Esophagus (tissue), 2 donors: Measurements from ENCODE around the gene RASSF4. TPM values are rescaled to one million over a fixed set of nuclear protein-coding genes. Genes with fewer than 3 reads are reported as not detected.
A peak's percentile ranks its signal among the peaks of the same experiment; 100 is the strongest.

Experiments
- H3K27ac ChIP-seq, 2 donors: one replicate each; pipeline ENCODE4 v1.5.1; 2013; ENCODE audit warnings: low read depth in 2 of 2, mild to moderate bottlenecking in 2 of 2, inconsistent platforms in 1 of 2, low read length in 1 of 2, moderate library complexity in 1 of 2
- H3K27me3 ChIP-seq, 2 donors: one replicate each; pipeline ENCODE4 v1.6.1; 2013; ENCODE audit warnings: low read length in 2 of 2, control low read depth in 1 of 2, mild to moderate bottlenecking in 1 of 2; ENCODE audit not compliant: insufficient read depth in 2 of 2, control insufficient read depth in 1 of 2
- H3K36me3 ChIP-seq, 2 donors: one replicate each; pipeline ENCODE4 v1.6.1; 2013; ENCODE audit warnings: low read length in 1 of 2; ENCODE audit not compliant: control insufficient read depth in 2 of 2, insufficient read depth in 2 of 2
- H3K4me1 ChIP-seq, 2 donors: one replicate each; pipeline ENCODE4 v1.6.1; 2013; ENCODE audit warnings: low read length in 1 of 2; ENCODE audit not compliant: control insufficient read depth in 2 of 2, insufficient read depth in 2 of 2
- H3K4me3 ChIP-seq, 2 donors: one replicate each; pipeline ENCODE4 v1.5.1; 2013; ENCODE audit warnings: low read length in 2 of 2, mild to moderate bottlenecking in 2 of 2, low read depth in 1 of 2, moderate library complexity in 1 of 2
- H3K9me3 ChIP-seq, 2 donors: one replicate each; pipeline ENCODE4 v1.6.1; 2013; ENCODE audit warnings: mild to moderate bottlenecking in 2 of 2, low read depth in 1 of 2, low read length in 1 of 2, moderate library complexity in 1 of 2; ENCODE audit not compliant: control insufficient read depth in 2 of 2, insufficient read depth in 1 of 2
- WGBS, 2 donors: extraction: QIAGEN DNeasy Blood & Tissue Kit; methylation state at CpG; one replicate each; pipeline ENCODE4 v1.1.7; 2013; 5-methylcytosine and 5-hydroxymethylcytosine counted together
- polyA plus RNA-seq, 2 donors: library from polyadenylated mRNA; stranded (reverse); fragments of 200-250 nt; gene quantifications; one replicate each; pipeline ENCODE4 v1.2.3, GENCODE V29; 2013
- donor health status: healthy with polysubstance abuse.
- donor health status: Bipolar disorder and iron deficiency.

The RASSF4 gene
- polyA plus RNA-seq, 2 donors: 3.6 to 3.7 TPM

GRCh38 chr10:44979281-44980191, 19.9 kb downstream of the RASSF4 start:
- H3K27ac ChIP-seq: peak overlapping the region; percentile 63 to 69
- H3K4me1 ChIP-seq: peaks cover 26 to 38% of the 10 kb centered on the region in 2 donors
- H3K36me3 ChIP-seq: peaks cover 0 to 5% of the 10 kb centered on the region in 2 donors
- no peak overlapping the region for H3K4me3 ChIP-seq
- H3K9me3 ChIP-seq: no peaks in the 10 kb centered on the region
- H3K27me3 ChIP-seq: no peaks in the 10 kb centered on the region
- WGBS, 2 donors: 73 to 77% methylated on average over 13 of the region's 13 CpGs

GRCh38 chr10:44980309-44981171, 20.9 kb downstream of the RASSF4 start:
- H3K27ac ChIP-seq: peak overlapping the region; percentile 59 to 78
- WGBS, 2 donors: 59 to 66% methylated on average over 14 of the region's 14 CpGs
- peaks cover 29 to 39% of the 10 kb centered on the region in 2 donors for H3K4me1 ChIP-seq
- no peak overlapping the region for H3K4me3 ChIP-seq
- peaks cover 0 to 5% of the 10 kb centered on the region in 2 donors for H3K36me3 ChIP-seq
- no peaks in the 10 kb centered on the region for H3K27me3 ChIP-seq
- no peaks in the 10 kb centered on the region for H3K9me3 ChIP-seq

DNA sequence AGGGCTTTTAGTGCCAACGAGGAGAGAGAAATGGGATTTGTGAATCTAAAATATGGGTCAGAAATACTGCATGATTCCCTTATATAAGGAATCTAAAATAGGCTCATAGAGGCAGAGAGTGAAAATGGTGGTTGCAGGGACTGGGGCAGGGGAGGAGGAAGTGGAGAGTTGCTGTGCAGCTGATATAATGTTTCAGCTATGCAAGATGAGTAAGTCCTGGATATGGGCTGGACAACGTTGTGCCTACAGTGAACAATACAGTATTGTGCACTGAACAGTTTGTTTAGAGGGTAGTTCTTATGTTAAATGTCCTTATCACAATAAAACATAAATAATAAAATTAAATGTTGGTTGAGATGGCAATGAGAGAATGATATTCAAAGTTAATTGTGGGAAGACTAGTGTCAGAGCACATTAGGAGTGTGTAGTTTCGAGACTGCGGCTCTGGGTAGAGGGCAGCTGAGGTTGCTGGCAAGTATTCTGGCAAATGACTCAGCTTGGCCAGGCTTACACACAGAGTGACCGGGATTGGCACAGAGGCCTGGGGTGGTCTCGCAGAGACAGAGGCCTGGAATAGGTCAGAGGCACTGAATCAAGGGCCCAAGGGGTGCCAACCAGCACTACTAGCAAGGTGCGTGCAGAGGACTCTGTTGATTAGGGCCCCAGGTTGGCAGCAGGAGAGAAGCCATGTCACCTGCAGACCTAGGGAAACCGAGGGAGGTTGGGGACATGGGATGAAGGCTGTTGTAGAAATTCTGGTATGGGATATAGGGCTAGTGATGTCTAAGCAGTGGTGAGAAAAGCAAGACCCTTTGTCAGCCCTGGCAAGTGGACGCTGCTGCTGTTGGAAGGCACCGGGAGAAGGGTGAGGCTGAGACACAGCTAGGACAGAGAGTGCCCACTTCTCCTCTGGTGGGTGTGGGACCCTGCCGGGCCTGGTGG, 21.8 kb downstream of the RASSF4 start:
- no peak overlapping the region for H3K4me3 ChIP-seq
- H3K9me3 ChIP-seq: no peaks in the 10 kb centered on the region
- 65 to 66% methylated on average over 11 of the region's 11 CpGs for WGBS, 2 donors
- H3K27me3 ChIP-seq: no peaks in the 10 kb centered on the region
- H3K4me1 ChIP-seq: peaks cover 29 to 39% of the 10 kb centered on the region in 2 donors
- H3K36me3 ChIP-seq: peaks cover 0 to 5% of the 10 kb centered on the region in 2 donors
- peak overlapping the region; percentile 76 to 78 for H3K27ac ChIP-seq

- Histone ChIP-seq H3K9me3 (no peaks in the 10 kb centered on the region), H3K4me3 (no peak overlapping the region), H3K27me3 (no peaks in the 10 kb centered on the region), H3K27ac (peak overlapping the region; percentile 40 to 76), H3K4me1 (peaks cover 29 to 39% of the 10 kb centered on the region in 2 donors), H3K36me3 (peaks cover 0 to under 1% of the 10 kb centered on the region in 2 donors)
- WGBS, 2 donors: 84 to 86% methylated on average over 9 of the region's 9 CpGs
Observed at GRCh38 chr10:44982114-44982460, 22.5 kb downstream of the RASSF4 start.

GRCh38 chr10:44982496-44982895, 22.9 kb downstream of the RASSF4 start:
- H3K4me3 ChIP-seq: no peak overlapping the region

GRCh38 chr10:44983066-44983894, 23.7 kb downstream of the RASSF4 start:
- Histone ChIP-seq H3K27ac (no peak overlapping the region), H3K4me3 (no peak overlapping the region), H3K27me3 (no peaks in the 10 kb centered on the region), H3K4me1 (peaks cover 22 to 35% of the 10 kb centered on the region in 2 donors), H3K9me3 (no peaks in the 10 kb centered on the region), H3K36me3 (no peaks in the 10 kb centered on the region)
- WGBS, 2 donors: 89% methylated on average over 13 of the region's 13 CpGs

More at GRCh38 chr10:44982496-44982895, 22.9 kb downstream of the RASSF4 start:
- Histone ChIP-seq H3K9me3 (no peaks in the 10 kb centered on the region), H3K36me3 (no peaks in the 10 kb centered on the region), H3K27ac (peak overlapping the region in 1 of 2 donors; percentile 1), H3K4me1 (peaks cover 27 to 38% of the 10 kb centered on the region in 2 donors), H3K27me3 (no peaks in the 10 kb centered on the region)
- 81 to 86% methylated on average over 9 of the region's 9 CpGs for WGBS, 2 donors

- Histone ChIP-seq H3K27ac (no peak overlapping the region), H3K4me1 (peaks cover 21 to 33% of the 10 kb centered on the region in 2 donors), H3K4me3 (no peak overlapping the region), H3K27me3 (no peaks in the 10 kb centered on the region), H3K36me3 (no peaks in the 10 kb centered on the region), H3K9me3 (no peaks in the 10 kb centered on the region)
- 90 to 91% methylated on average over 10 of the region's 10 CpGs for WGBS, 2 donors
Observed at GRCh38 chr10:44983895-44984278, 24.3 kb downstream of the RASSF4 start.

- no peak overlapping the region for H3K4me3 ChIP-seq
- no peak overlapping the region for H3K27ac ChIP-seq
- 94 to 96% methylated on average over 15 of the region's 15 CpGs for WGBS, 2 donors
- H3K27me3 ChIP-seq: no peaks in the 10 kb centered on the region
- H3K4me1 ChIP-seq: peaks cover 13 to 25% of the 10 kb centered on the region in 2 donors
- no peaks in the 10 kb centered on the region for H3K36me3 ChIP-seq
- no peaks in the 10 kb centered on the region for H3K9me3 ChIP-seq
Observed at GRCh38 chr10:44984671-44985101, 25.1 kb downstream of the RASSF4 start.
